MM.1S (cell line): ENCODE results near the gene CA9.

Experiments used
- DNase-seq: peaks from one replicate; pipeline ENCODE4 v3.0.0-alpha.2; 2015
- H2AFZ ChIP-seq: fragments of 300-600 bp; sonication (generic); 2 replicates; pipeline ENCODE4 v1.6.0; 2016; ENCODE audit warnings: antibody characterized with exemption, low read length
- H3F3A ChIP-seq: fragments of 300-600 bp; sonication (generic); 2 replicates; pipeline ENCODE4 v1.6.1; 2016; ENCODE audit warnings: mild to moderate bottlenecking, antibody characterized with exemption, low read length, moderate library complexity, mixed read lengths; ENCODE audit not compliant: insufficient read depth
- H3K27ac ChIP-seq: fragments of 300-600 bp; sonication (generic); 2 replicates; pipeline ENCODE4 v1.5.1; 2016; ENCODE audit warnings: mild to moderate bottlenecking, low read length
- H3K27me3 ChIP-seq: fragments of 300-600 bp; sonication (generic); replicated peaks from 2 replicates; pipeline ENCODE4 v1.6.0; 2016; ENCODE audit warnings: low read length; ENCODE audit not compliant: insufficient read depth
- H3K36me3 ChIP-seq: fragments of 300-600 bp; sonication (generic); replicated peaks from 2 replicates; pipeline ENCODE4 v1.6.1; 2016; ENCODE audit warnings: mild to moderate bottlenecking, low read length, mixed read lengths; ENCODE audit not compliant: insufficient read depth
- H3K4me1 ChIP-seq: fragments of 300-600 bp; sonication (generic); 2 replicates; pipeline ENCODE4 v1.6.1; 2016; ENCODE audit warnings: low read length, mixed read lengths
- H3K4me2 ChIP-seq: fragments of 300-600 bp; sonication (generic); 2 replicates; pipeline ENCODE4 v1.6.0; 2016; ENCODE audit warnings: low read depth, low read length
- H3K4me3 ChIP-seq: fragments of 300-600 bp; sonication (generic); 2 replicates; pipeline ENCODE4 v1.5.1; 2016; ENCODE audit warnings: low read length, mixed read lengths
- H3K79me2 ChIP-seq: fragments of 300-600 bp; sonication (generic); 2 replicates; pipeline ENCODE4 v1.6.1; 2016; ENCODE audit warnings: mixed run types, low read length, mixed read lengths
- H3K9ac ChIP-seq: fragments of 300-600 bp; sonication (generic); 2 replicates; pipeline ENCODE4 v1.6.1; 2016; ENCODE audit warnings: low read length, mixed read lengths
- H3K9me2 ChIP-seq: fragments of 300-600 bp; sonication (generic); replicated peaks from 2 replicates; pipeline ENCODE4 v1.6.1; 2016; ENCODE audit warnings: mild to moderate bottlenecking, low read length, mixed read lengths; ENCODE audit not compliant: insufficient read depth
- H3K9me3 ChIP-seq: fragments of 300-600 bp; sonication (generic); replicated peaks from 2 replicates; pipeline ENCODE4 v1.6.1; 2016; ENCODE audit warnings: mild to moderate bottlenecking, low read length, mixed read lengths; ENCODE audit not compliant: insufficient read depth
- H4K20me1 ChIP-seq: fragments of 300-600 bp; sonication (generic); 2 replicates; pipeline ENCODE4 v1.6.1; 2016; ENCODE audit warnings: mild to moderate bottlenecking, low read length, moderate library complexity, mixed read lengths; ENCODE audit not compliant: insufficient read depth
- EZH2 ChIP-seq: fragments of 300-600 bp; sonication (generic); optimal IDR thresholded peaks from 2 replicates; pipeline ENCODE3; 2017; ENCODE audit warnings: low read depth, mild to moderate bottlenecking, antibody characterized with exemption, low read length, mixed read lengths
- EZH2phosphoT487 ChIP-seq: fragments of 300-600 bp; sonication (generic); IDR thresholded peaks from 2 replicates; pipeline ENCODE4 v1.6.1; 2018; ENCODE audit warnings: antibody characterized with exemption, low read length
- TF ChIP-seq, protein P1 (sequence below): fragments of 300-600 bp; sonication (generic); IDR thresholded peaks from 2 replicates; pipeline ENCODE4 v1.5.1; 2016; ENCODE audit warnings: antibody characterized with exemption, low read length, mixed read lengths

CA9 gene

DNA sequence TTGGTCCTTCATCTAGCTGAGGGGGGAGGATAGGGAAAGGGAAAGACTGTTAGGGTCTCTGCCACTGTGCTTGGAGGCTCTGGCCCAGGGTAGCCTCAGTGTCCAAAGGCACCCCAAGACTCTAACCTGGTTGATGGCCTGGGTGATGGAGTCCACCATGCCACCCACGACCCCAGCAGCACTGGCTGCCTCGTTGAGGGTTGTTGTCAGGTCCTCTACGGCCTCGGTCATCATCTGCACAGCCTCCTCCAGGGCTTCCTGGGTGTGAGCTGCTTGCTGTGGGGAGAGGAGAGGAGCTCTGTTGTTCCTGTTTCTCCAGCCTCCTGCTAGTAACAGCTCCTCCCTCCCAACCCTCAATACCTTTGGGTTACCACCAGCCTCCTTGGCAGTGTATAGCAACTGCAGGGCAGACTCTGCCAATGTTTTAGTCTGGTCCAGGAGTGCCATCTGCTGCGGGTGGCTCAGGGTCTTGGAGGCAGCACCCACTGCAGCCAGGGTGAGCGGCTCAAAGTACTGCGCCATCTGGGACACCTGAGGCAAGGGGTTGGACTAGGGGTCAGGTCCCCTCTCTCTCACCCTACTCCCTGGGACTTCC is 32.2 kb downstream of the CA9 start:
- Histone ChIP-seq H3K4me1 (no peaks in the 10 kb centered on the region), H3F3A (no peaks in the 10 kb centered on the region), H3K27me3 (no peaks in the 10 kb centered on the region), H4K20me1 (no peaks in the 10 kb centered on the region), H2AFZ (no peak overlapping the region), H3K9ac (no peak overlapping the region), H3K4me2 (no peak overlapping the region), H3K27ac (no peak overlapping the region), H3K9me3 (no peaks in the 10 kb centered on the region), H3K36me3 (peaks cover 6% of the 10 kb centered on the region), H3K9me2 (no peaks in the 10 kb centered on the region), H3K4me3 (no peak overlapping the region), H3K79me2 (no peaks in the 10 kb centered on the region)
- TF ChIP-seq EZH2 (no peak), EZH2phosphoT487 (no peak)
- TF ChIP-seq, protein P1, sequence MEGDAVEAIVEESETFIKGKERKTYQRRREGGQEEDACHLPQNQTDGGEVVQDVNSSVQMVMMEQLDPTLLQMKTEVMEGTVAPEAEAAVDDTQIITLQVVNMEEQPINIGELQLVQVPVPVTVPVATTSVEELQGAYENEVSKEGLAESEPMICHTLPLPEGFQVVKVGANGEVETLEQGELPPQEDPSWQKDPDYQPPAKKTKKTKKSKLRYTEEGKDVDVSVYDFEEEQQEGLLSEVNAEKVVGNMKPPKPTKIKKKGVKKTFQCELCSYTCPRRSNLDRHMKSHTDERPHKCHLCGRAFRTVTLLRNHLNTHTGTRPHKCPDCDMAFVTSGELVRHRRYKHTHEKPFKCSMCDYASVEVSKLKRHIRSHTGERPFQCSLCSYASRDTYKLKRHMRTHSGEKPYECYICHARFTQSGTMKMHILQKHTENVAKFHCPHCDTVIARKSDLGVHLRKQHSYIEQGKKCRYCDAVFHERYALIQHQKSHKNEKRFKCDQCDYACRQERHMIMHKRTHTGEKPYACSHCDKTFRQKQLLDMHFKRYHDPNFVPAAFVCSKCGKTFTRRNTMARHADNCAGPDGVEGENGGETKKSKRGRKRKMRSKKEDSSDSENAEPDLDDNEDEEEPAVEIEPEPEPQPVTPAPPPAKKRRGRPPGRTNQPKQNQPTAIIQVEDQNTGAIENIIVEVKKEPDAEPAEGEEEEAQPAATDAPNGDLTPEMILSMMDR, result no peak
- DNase-seq, result no peak

DNA sequence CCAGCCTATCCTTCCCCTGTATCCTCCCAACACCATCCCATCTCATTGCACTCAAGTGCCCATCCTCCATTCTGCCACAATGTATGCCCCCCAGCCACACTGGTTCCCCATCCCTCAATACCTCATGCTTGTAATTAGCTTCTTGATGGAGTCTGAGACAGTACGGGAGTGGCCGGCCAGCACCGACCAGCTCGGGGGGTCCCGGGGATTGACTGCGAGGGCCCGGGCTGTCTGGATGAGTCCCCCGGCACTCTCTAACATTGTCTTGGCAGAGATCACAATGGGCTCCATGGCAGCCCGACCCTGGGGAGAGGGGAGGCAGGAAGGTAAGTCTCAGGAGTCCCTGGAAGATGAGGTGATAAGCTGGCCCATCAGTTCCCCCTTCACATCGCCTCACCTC is 33.2 kb downstream of the CA9 start:
- Histone ChIP-seq H3F3A (no peaks in the 10 kb centered on the region), H4K20me1 (no peaks in the 10 kb centered on the region), H3K4me2 (no peak overlapping the region), H3K4me1 (no peaks in the 10 kb centered on the region), H3K36me3 (peaks cover 2% of the 10 kb centered on the region), H3K27ac (no peak overlapping the region), H2AFZ (no peak overlapping the region), H3K79me2 (no peaks in the 10 kb centered on the region), H3K27me3 (no peaks in the 10 kb centered on the region), H3K4me3 (no peak overlapping the region), H3K9me2 (no peaks in the 10 kb centered on the region), H3K9ac (no peak overlapping the region), H3K9me3 (no peaks in the 10 kb centered on the region)
- TF ChIP-seq EZH2 (no peak), EZH2phosphoT487 (no peak)
- TF ChIP-seq, protein P1, result no peak
- DNase-seq, result no peak

DNA sequence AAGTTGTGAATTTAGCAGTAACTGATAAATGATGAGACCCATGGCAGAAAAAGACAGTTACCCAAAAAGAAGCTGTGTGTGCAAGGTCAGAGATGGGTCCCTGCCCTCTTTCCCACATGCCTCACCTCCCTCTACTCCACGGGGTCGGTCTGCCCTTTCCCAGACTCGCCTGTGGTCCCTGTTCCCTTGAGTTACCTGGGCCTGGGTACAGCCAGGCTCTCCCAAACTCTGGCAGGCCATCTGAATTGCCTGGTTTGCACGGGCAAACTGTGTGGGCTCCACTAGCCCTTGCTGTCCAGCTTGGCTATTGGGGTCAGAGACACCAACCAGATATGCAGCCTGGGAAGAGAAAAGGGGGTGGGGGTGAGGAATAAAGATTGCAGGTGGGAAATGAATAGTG is 34.4 kb downstream of the CA9 start:
- TF ChIP-seq EZH2 (no peak), EZH2phosphoT487 (no peak)
- TF ChIP-seq, protein P1, result no peak
- Histone ChIP-seq H3K79me2 (no peaks in the 10 kb centered on the region), H3K4me3 (no peak overlapping the region), H2AFZ (no peak overlapping the region), H3K9ac (no peak overlapping the region), H3K4me1 (no peaks in the 10 kb centered on the region), H3F3A (no peaks in the 10 kb centered on the region), H3K9me3 (no peaks in the 10 kb centered on the region), H3K27ac (no peak overlapping the region), H3K4me2 (no peak overlapping the region), H3K36me3 (peaks cover 2% of the 10 kb centered on the region), H3K27me3 (no peaks in the 10 kb centered on the region), H4K20me1 (no peaks in the 10 kb centered on the region), H3K9me2 (no peaks in the 10 kb centered on the region)
- DNase-seq, result no peak
